ENCODE data around the gene MYO5B.

Gene MYO5B

DNA sequence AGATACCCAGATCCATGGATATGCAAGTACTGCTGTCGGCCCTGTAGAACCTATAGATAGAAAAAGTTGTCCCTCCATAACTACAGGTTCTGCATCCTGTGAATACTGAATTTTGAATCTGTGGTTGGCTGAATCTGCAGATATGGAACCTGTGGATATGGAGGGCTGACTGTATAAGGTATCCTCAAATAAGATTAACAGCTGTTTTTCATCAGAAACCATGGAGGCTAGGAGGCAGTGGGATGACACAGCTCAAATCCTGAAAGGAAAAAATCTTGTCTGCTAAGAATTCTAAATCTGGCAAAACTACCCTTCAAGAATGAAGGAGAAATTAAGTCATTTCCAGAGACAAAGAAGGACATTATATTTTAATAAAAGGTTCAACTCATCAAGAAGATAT lies 367.0 kb downstream of the MYO5B start:
- H3K4me3 ChIP-seq (ENCODE audit: low read depth, low read length) = no peak overlapping the region
- no peak for DNase-seq (ENCODE audit: low read depth)
- TF ChIP-seq, protein P1, sequence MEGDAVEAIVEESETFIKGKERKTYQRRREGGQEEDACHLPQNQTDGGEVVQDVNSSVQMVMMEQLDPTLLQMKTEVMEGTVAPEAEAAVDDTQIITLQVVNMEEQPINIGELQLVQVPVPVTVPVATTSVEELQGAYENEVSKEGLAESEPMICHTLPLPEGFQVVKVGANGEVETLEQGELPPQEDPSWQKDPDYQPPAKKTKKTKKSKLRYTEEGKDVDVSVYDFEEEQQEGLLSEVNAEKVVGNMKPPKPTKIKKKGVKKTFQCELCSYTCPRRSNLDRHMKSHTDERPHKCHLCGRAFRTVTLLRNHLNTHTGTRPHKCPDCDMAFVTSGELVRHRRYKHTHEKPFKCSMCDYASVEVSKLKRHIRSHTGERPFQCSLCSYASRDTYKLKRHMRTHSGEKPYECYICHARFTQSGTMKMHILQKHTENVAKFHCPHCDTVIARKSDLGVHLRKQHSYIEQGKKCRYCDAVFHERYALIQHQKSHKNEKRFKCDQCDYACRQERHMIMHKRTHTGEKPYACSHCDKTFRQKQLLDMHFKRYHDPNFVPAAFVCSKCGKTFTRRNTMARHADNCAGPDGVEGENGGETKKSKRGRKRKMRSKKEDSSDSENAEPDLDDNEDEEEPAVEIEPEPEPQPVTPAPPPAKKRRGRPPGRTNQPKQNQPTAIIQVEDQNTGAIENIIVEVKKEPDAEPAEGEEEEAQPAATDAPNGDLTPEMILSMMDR (IDR thresholded peaks at IDR 0.05; ENCODE audit: control insufficient read depth, extremely low read depth, insufficient read depth) = no peak

DNA sequence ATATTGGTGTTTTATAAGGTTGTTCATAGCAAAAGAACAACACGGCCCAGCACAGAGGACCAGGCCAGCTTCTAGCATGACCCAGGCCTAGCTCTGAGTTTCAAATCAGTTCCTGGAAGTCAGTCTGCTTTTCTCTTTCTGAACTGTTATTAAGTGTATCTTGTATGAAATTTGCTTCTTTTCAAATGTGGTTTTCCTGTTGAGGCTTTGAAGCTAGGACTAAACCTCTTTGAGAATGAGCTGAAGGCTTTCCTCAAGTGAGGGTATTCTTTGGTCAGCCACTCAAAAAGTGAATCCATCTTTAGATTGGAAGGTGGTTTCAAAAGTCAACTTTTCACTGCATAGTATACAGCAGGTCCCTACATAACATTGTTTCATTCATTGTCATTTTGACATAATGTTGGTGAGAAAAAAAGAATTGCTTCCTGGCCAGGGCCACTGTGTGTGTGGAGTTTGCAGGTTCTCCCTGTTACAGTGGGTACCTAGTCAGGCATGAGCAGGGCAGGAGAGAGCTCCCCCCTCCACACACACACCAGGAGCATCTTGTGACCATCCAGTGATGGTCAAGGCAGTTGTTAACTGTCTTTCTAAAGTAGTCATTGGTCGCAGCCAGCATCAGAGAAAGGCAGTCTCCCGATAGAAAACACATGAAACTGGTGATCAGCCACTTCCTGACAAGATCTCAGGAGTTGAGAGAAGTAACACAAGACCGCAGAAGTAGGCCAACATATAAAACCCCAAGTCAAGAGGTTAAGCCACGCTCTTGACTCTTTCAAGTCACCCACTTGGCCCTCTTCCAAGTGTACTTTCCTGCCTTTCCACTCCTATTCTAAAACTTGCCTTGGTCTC lies 374.9 kb downstream of the MYO5B start:
- DNase-seq (ENCODE audit: low read depth) = no peak
- no peak overlapping the region for H3K4me3 ChIP-seq (ENCODE audit: low read depth, low read length)
- TF ChIP-seq, protein P1 (IDR thresholded peaks at IDR 0.05; ENCODE audit: control insufficient read depth, extremely low read depth, insufficient read depth) = no peak

- DNase-seq (ENCODE audit: low read depth) = no peak
- H3K4me3 ChIP-seq (ENCODE audit: low read depth, low read length) = no peak overlapping the region
- TF ChIP-seq, protein P1 (IDR thresholded peaks at IDR 0.05; ENCODE audit: control insufficient read depth, extremely low read depth, insufficient read depth) = no peak
These were observed 375.8 kb downstream of the MYO5B start for GRCh38 chr18:49819071-49819662.

DNA sequence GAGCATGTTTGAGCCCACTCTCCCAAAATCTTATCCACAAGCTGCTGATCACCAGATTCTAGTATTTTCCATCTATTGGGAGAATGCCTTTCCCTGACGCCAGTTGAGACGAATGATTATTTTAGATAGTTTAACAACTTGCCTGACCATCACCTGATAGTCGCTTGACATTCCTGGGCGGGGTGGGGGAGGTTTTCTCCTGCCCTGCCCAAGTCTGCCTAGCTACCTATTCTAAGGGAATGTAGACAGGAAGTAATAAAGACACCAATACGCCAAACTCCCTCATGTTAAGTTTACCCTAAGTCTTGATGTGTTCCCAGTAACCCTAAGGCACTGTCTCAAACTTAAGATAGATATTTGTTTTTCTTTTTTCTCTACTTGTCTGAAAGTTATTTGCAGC lies 377.0 kb downstream of the MYO5B start:
- H3K4me3 ChIP-seq (ENCODE audit: low read depth, low read length) = no peak overlapping the region
- TF ChIP-seq, protein P1 (IDR thresholded peaks at IDR 0.05; ENCODE audit: control insufficient read depth, extremely low read depth, insufficient read depth) = no peak
- no peak for DNase-seq (ENCODE audit: low read depth)

DNA sequence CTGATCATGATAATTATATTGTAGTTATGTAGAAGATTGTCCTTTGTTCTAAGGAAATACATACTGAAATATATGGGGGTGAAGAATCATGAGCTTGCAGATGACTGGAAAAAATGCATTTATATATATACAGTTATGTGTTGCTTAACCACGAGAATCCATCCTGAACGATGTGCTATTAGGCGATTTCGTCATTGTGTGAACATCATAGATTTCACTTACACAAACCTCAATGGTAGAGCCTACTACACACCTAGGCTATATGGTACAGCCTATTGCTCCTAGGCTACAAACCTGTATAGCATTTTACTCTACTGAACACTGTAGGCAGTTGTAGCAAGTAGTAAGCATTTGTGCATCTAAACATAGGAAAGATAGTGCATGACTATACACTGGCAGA lies 379.0 kb downstream of the MYO5B start:
- no peak for DNase-seq (ENCODE audit: low read depth)
- H3K4me3 ChIP-seq (ENCODE audit: low read depth, low read length) = no peak overlapping the region
- TF ChIP-seq, protein P1 (IDR thresholded peaks at IDR 0.05; ENCODE audit: control insufficient read depth, extremely low read depth, insufficient read depth) = no peak

- TF ChIP-seq, protein P1 (IDR thresholded peaks at IDR 0.05; ENCODE audit: control insufficient read depth, extremely low read depth, insufficient read depth) = no peak
- H3K4me3 ChIP-seq (ENCODE audit: low read depth, low read length) = peak overlapping the region; percentile 83
- DNase-seq (ENCODE audit: low read depth) = no peak
These were observed 380.8 kb downstream of the MYO5B start for GRCh38 chr18:49814147-49814499.
